ENCODE measurements around the gene DNAH14. TPM values are rescaled to one million over a fixed set of nuclear protein-coding genes. Genes with fewer than 3 reads are reported as not detected.

The DNAH14 gene
- total RNA-seq, 3 donors from 2014 or later: 9.2 to 12.7 (median 10.0) TPM

DNA sequence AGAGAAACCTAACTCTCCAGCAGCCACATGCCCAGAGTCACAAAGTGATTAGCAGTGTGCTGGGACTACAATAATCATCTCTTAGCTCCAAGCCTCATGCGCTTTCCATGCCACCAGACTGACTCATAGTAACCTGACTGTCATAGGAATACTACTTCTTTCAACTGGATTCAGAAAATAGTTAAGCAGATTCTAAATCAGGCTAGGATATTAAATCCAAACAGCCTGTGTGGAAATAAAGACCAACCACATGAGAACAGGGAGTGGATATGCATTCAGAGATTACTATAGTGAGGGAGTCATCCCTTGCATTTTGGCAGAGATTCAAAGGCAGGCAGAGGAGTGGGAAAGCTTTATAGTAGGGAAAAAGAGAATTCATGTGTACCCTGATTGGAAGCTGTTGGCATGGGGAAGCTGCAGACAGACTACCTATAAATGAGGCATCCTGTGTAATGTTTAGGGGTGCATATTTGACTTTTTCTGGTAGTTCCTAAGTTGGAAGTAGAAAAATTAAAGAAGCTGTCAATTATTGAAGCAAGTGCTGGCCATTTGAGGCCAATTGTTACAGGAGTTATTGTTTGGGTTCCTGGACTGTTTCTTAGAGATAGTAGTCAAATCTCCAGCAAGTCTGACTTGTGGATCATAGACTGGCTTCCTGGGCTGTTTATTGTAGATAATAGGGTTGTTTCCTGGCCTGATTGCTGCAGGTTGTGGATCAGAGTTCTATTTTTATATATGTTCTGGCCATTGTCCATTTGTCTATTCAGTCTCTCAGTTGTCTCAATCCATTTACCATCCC lies 31.7 kb upstream of the DNAH14 start:
- DNase-seq: no peak

DNA sequence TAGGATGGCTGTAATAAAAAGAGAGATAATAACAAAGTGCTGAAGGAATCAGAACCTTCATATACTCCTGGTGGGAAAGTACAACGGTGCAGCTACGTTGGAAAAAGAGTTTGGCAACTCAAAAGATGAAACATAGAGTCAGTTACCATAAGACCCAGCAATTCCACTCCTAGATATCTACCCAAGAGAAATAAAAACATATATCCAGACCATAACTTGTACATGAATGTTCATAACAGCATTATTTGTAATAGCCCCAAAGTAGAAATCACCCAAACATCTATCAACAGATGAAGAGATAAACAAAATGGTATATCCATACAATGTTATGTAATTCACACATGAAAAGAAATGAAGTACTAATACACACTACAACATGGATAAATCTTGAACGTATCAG lies 30.5 kb upstream of the DNAH14 start:
- no peaks in the 10 kb centered on the region for H3K4me1 ChIP-seq (ENCODE audit: low read depth)
- ATAC-seq (no peak), DNase-seq (no peak)
- TF ChIP-seq, protein P1, sequence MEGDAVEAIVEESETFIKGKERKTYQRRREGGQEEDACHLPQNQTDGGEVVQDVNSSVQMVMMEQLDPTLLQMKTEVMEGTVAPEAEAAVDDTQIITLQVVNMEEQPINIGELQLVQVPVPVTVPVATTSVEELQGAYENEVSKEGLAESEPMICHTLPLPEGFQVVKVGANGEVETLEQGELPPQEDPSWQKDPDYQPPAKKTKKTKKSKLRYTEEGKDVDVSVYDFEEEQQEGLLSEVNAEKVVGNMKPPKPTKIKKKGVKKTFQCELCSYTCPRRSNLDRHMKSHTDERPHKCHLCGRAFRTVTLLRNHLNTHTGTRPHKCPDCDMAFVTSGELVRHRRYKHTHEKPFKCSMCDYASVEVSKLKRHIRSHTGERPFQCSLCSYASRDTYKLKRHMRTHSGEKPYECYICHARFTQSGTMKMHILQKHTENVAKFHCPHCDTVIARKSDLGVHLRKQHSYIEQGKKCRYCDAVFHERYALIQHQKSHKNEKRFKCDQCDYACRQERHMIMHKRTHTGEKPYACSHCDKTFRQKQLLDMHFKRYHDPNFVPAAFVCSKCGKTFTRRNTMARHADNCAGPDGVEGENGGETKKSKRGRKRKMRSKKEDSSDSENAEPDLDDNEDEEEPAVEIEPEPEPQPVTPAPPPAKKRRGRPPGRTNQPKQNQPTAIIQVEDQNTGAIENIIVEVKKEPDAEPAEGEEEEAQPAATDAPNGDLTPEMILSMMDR (IDR thresholded peaks at IDR 0.05): no peak
- no peak overlapping the region for H3K4me3 ChIP-seq
- intact Hi-C loops (cut with DNase I, micrococcal nuclease): no loop called here
- H3K36me3 ChIP-seq (ENCODE audit: low read depth): no peaks in the 10 kb centered on the region
- no peaks in the 10 kb centered on the region for H3K9me3 ChIP-seq

More for the DNA sequence above, 31.7 kb upstream of the DNAH14 start:
- ATAC-seq: no peak
- Histone ChIP-seq H3K36me3 (ENCODE audit: low read depth) (no peaks in the 10 kb centered on the region), H3K9me3 (no peaks in the 10 kb centered on the region), H3K4me3 (no peak overlapping the region), H3K4me1 (ENCODE audit: low read depth) (no peaks in the 10 kb centered on the region)
- intact Hi-C loops (cut with DNase I, micrococcal nuclease): no loop called here
- TF ChIP-seq, protein P1 (IDR thresholded peaks at IDR 0.05): no peak

DNA sequence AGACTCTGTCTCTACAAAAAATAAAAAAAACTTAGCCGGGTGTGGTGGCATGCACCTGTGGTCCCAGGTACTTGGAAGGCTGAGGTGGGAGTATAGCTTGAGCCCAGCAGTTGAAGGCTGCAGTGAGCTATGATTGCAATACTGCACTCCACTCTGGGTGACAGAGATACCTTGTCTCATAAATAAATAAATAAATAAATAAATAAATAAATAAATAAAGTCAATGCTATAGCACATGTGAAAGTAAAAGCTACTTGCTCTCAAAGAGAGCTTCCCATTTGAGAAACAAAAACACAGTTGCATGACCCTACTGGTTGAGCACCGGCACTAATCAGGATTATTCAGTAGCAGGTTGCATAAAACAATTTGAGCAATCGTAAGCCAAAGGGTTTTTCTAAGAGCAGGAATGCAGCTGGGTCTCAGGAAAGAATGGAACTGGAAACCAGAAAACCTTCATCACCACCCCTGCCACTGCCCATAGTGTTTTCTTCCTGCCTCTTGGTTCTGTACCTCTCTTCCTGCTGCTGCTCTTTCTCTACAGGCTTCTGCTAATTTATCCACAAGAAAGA lies 29.3 kb upstream of the DNAH14 start:
- ATAC-seq: no peak
- DNase-seq: no peak
- no peak overlapping the region for H3K4me3 ChIP-seq
- intact Hi-C loops (cut with DNase I, micrococcal nuclease): no loop called here
- TF ChIP-seq, protein P1 (IDR thresholded peaks at IDR 0.05): no peak
- H3K36me3 ChIP-seq (ENCODE audit: low read depth): no peaks in the 10 kb centered on the region
- H3K9me3 ChIP-seq: no peaks in the 10 kb centered on the region
- H3K4me1 ChIP-seq (ENCODE audit: low read depth): no peaks in the 10 kb centered on the region

DNA sequence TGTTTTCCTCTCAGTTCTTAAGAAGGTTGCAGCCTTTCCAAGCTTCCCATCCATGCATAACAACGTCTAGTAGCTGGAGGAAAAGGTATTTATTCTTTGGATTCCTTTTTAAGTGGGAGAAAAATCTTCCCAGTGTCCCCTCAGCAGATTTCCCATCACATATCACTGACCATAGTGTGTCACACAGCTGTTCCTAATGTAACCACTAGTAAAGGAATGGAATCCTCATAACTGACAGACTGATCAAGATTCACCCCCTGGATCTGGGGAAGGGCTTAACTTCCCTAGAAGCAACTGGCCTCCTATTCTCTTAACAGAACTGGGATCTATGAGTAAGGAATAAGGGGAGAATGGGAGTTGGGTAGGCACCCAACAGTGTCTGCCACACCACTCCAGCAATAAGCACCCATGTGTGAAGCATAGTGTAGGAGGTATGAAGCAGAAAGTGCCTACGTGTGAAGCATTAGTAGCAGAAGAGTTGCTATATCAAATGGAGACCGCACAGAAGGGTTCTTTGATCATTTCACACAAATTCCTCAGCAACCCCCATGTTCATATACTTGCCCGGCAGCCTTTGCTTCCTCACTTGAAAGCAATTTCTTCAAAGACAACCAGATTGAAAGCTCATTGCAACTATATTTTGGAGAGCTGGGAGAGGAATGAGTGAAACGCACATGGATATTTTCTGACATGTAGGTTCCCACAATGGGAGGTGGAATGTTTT lies 28.2 kb upstream of the DNAH14 start:
- TF ChIP-seq, protein P1 (IDR thresholded peaks at IDR 0.05): no peak
- Histone ChIP-seq H3K36me3 (ENCODE audit: low read depth) (no peaks in the 10 kb centered on the region), H3K9me3 (no peaks in the 10 kb centered on the region), H3K4me1 (ENCODE audit: low read depth) (no peaks in the 10 kb centered on the region), H3K4me3 (no peak overlapping the region)
- intact Hi-C loops (cut with DNase I, micrococcal nuclease): no loop called here
- ATAC-seq: no peak
- DNase-seq: no peak

DNA sequence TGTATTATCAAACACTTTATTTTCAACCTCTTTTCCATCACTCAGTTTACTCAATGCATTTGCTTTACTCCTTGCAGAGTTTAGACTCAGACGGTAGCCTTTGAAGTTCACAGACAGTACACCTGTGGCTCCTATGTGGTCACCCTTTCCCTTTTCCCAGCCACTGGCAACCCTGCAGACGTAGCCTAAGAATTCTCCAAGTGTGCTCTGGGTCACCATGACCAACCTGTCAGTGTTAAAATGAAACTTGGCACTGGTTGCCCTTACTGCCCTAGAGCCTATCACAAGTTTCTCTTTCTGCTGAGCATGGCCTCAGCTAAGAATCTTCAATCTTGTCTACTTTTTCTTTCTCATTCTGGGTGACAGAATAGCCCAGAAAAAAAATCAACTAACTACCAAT lies 25.5 kb upstream of the DNAH14 start:
- TF ChIP-seq, protein P1 (IDR thresholded peaks at IDR 0.05): no peak
- Histone ChIP-seq H3K4me1 (ENCODE audit: low read depth) (no peaks in the 10 kb centered on the region), H3K4me3 (no peak overlapping the region), H3K36me3 (ENCODE audit: low read depth) (no peaks in the 10 kb centered on the region), H3K9me3 (no peaks in the 10 kb centered on the region)
- ATAC-seq (no peak), DNase-seq (no peak)
- intact Hi-C loops (cut with DNase I, micrococcal nuclease): no loop called here
